Peyer's patch (tissue), 4 donors: ENCODE measurements around the gene CPPED1. TPM values are rescaled to one million over a fixed set of nuclear protein-coding genes. Genes with fewer than 3 reads are reported as not detected.

Source experiments
- DNase-seq, 3 donors: peaks; one replicate each; pipeline ENCODE4 v3.0.0-alpha.2; 2017 to 2019
- H3K27ac ChIP-seq, 4 donors: fragments of 200-600 bp; sonication (generic); one replicate each; pipeline ENCODE4 v1.5.1; 2016 to 2019
- H3K27me3 ChIP-seq, 2 donors: fragments of 200-600 bp; sonication (generic); one replicate each; pipeline ENCODE4 v1.5.1; 2019
- H3K36me3 ChIP-seq, 3 donors: fragments of 200-600 bp; sonication (generic); one replicate each; pipeline ENCODE4 v1.5.1; 2016 to 2019
- H3K4me1 ChIP-seq, 4 donors: fragments of 200-600 bp; sonication (generic); one replicate each; pipeline ENCODE4 v1.5.1; 2016 to 2019
- H3K4me3 ChIP-seq, 4 donors: fragments of 200-600 bp; sonication (generic); 1 replicate in 3 of 4; 2 replicates in 1 of 4; pipeline ENCODE4 v1.5.1; 2016 to 2019; ENCODE audit warnings: mild to moderate bottlenecking in 1 of 4
- H3K9me3 ChIP-seq, 4 donors: fragments of 200-600 bp; sonication (generic); one replicate each; pipeline ENCODE4 v1.5.1; 2016 to 2019; ENCODE audit warnings: mild to moderate bottlenecking in 1 of 4
- CTCF ChIP-seq, 6 experiments: fragments of 450-650 bp in 4 of 6; fragments of 200-600 bp in 2 of 6; sonication (generic) in 1 of 6; IDR thresholded peaks; one replicate each; pipeline ENCODE4 v1.5.1; 2017 to 2019; ENCODE audit warnings: antibody characterized with exemption in 6 of 6, mild to moderate bottlenecking in 3 of 6, moderate library complexity in 1 of 6
- POLR2A ChIP-seq, 2 donors: fragments of 450-650 bp; IDR thresholded peaks; one replicate each; pipeline ENCODE4 v1.5.1; 2017; ENCODE audit warnings: antibody characterized with exemption in 2 of 2, mild to moderate bottlenecking in 2 of 2, moderate library complexity in 2 of 2
- total RNA-seq, 4 donors: library from RNA; depleted of rRNA; stranded (reverse); fragments of >200 nt; gene quantifications; one replicate each; pipeline ENCODE4 v1.1.0, GENCODE V29; 2016

Gene CPPED1
- total RNA-seq, 4 donors from 2014 or later: 26.7 to 47.9 (median 36.3) TPM

- H3K4me1 ChIP-seq: no peaks in the 10 kb centered on the region
- TF ChIP-seq CTCF (IDR thresholded peaks at IDR 0.05) (no peak), POLR2A (IDR thresholded peaks at IDR 0.05) (no peak)
- no peaks in the 10 kb centered on the region for H3K36me3 ChIP-seq
- no peaks in the 10 kb centered on the region for H3K9me3 ChIP-seq
- H3K27me3 ChIP-seq: no peaks in the 10 kb centered on the region
- no peak overlapping the region for H3K27ac ChIP-seq
- no peak overlapping the region for H3K4me3 ChIP-seq
- DNase-seq: no peak
Observed at GRCh38 chr16:12627394-12627793, 176.3 kb downstream of the CPPED1 start.

DNA sequence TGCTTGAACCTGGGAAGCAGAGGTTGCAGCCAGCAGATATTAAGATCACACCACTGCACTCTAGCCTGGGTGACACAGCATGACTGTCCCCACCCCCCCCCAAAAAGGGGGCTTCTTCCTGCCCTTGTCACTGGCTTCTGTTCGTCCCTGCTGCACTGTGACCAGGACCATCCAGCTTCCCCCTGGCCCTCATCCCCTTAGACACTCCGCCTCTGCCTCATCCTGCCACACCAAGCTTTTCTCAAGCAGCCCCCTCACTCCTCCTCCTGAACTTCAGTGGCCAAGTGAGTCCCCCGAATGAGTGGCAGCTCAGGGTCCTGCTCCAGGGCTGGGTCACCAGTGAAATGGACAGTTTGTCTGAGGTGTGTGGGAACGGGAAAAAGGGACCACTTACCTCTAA, 177.3 kb downstream of the CPPED1 start:
- TF ChIP-seq CTCF (IDR thresholded peaks at IDR 0.05) (no peak), POLR2A (IDR thresholded peaks at IDR 0.05) (no peak)
- H3K27me3 ChIP-seq: no peaks in the 10 kb centered on the region
- no peaks in the 10 kb centered on the region for H3K36me3 ChIP-seq
- H3K9me3 ChIP-seq: no peaks in the 10 kb centered on the region
- H3K27ac ChIP-seq: no peak overlapping the region
- no peak for DNase-seq
- H3K4me1 ChIP-seq: no peaks in the 10 kb centered on the region
- H3K4me3 ChIP-seq: no peak overlapping the region

DNA sequence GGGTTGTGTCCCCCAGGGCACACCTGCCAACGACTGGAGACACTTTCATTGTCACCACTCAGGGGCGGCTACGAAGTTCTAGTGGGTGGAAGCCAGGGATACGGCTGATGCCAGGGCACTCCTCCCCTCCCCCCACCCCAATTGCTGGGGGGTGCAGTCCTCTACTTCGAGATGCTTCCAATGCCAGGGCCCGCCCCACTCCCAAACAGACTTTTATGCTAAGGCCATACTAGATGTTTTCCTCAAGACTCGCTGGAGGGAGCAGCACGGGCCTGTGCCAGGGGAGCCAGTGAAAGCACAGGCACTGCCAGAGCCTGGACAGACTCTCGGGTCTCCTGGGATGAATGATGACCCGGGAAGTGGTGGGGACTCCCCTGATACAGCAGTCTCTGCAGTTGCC, 178.0 kb downstream of the CPPED1 start:
- H3K9me3 ChIP-seq: no peaks in the 10 kb centered on the region

GRCh38 chr16:12625068-12625467, 178.6 kb downstream of the CPPED1 start:
- H3K9me3 ChIP-seq: no peaks in the 10 kb centered on the region
- H3K27ac ChIP-seq: no peak overlapping the region
- DNase-seq: no peak
- TF ChIP-seq CTCF (IDR thresholded peaks at IDR 0.05) (no peak), POLR2A (IDR thresholded peaks at IDR 0.05) (no peak)
- no peak overlapping the region for H3K4me3 ChIP-seq
- H3K4me1 ChIP-seq: no peaks in the 10 kb centered on the region
- no peaks in the 10 kb centered on the region for H3K27me3 ChIP-seq
- H3K36me3 ChIP-seq: no peaks in the 10 kb centered on the region

More for the DNA sequence above, 178.0 kb downstream of the CPPED1 start:
- Histone ChIP-seq H3K27ac (no peak overlapping the region), H3K4me1 (no peaks in the 10 kb centered on the region), H3K27me3 (no peaks in the 10 kb centered on the region), H3K4me3 (no peak overlapping the region), H3K36me3 (no peaks in the 10 kb centered on the region)
- no peak for DNase-seq
- TF ChIP-seq POLR2A (IDR thresholded peaks at IDR 0.05): no peak
- TF ChIP-seq CTCF (IDR thresholded peaks at IDR 0.05): no peak

DNA sequence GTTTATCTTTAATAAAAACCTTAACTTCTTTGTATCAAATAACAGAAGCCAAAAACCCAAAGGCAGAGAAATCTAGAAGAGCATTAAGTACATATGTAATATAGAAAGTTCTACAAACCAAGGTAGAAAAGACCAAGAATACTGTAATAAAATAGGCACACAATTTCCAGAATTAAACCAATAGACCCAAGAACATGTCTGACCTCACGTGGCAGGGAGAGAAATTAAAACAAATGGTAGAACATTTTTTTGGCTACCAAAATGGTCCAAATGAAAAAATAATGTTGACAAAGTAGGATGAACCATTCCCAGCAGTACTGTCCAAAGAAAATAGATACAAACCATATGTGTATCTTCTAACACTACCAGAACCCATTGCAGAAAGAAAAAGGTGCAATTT, 183.5 kb downstream of the CPPED1 start:
- Histone ChIP-seq H3K4me3 (no peak overlapping the region), H3K4me1 (no peaks in the 10 kb centered on the region), H3K27ac (no peak overlapping the region), H3K9me3 (no peaks in the 10 kb centered on the region), H3K27me3 (no peaks in the 10 kb centered on the region), H3K36me3 (no peaks in the 10 kb centered on the region)
- DNase-seq: no peak
- TF ChIP-seq CTCF (IDR thresholded peaks at IDR 0.05): no peak

GRCh38 chr16:12618515-12618914, 185.2 kb downstream of the CPPED1 start:
- Histone ChIP-seq H3K27me3 (no peaks in the 10 kb centered on the region), H3K4me3 (no peak overlapping the region), H3K4me1 (no peaks in the 10 kb centered on the region), H3K9me3 (no peaks in the 10 kb centered on the region), H3K36me3 (no peaks in the 10 kb centered on the region), H3K27ac (no peak overlapping the region)
- no peak for DNase-seq
- no peak for TF ChIP-seq POLR2A (IDR thresholded peaks at IDR 0.05)
- TF ChIP-seq CTCF (IDR thresholded peaks at IDR 0.05): no peak
